Stimulated activated CD8-positive, alpha-beta memory T cell treated with anti-CD3 and anti-CD28 coated beads, Interleukin-15, amount 100 ng/mL, for 4 hours (primary cell): ENCODE results near the gene ZNF598.
"Not testable (repeated sequence)": the region's sequence is repeated elsewhere in the genome, so short reads cannot be mapped to it uniquely, and the experiment has no call there.

Experiments
- DNase-seq, 2 donors: peaks; one replicate each; pipeline ENCODE4 v3.0.0-alpha.2; 2020; ENCODE audit warnings: low read depth in 2 of 2

ZNF598 gene

DNA sequence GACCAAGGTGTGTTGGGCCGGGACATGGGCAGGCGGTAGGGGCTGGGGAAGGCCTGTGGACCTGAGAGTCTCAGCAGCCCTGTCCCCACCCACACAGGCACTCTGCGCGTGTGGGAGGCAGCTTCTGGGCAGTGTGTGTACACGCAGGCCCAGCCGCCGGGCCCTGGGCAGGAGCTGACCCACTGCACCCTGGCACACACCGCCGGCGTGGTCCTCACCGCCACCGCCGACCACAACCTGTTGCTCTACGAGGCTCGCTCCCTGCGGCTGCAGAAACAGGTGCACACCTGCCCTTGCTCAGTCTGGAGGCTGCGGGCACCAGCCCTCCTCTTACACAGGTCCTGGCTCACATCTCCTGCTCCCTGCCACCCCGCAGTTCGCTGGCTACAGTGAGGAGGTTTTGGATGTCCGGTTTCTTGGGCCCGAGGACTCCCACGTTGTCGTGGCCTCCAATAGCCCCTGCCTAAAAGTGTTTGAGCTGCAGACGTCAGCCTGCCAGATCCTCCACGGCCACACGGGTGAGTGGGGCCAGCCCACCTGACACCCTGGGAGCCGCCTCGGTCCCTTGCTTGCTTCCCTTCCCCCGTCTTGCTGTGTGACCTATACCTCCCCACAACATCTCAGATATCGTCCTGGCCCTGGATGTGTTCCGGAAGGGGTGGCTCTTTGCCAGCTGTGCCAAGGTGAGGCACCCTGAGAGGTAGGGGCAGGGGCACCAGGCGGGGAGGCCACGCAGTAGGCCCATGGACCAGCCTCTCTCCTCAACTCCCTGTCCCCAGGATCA is 34.0 kb downstream of the ZNF598 start:
- no peak for DNase-seq

DNA sequence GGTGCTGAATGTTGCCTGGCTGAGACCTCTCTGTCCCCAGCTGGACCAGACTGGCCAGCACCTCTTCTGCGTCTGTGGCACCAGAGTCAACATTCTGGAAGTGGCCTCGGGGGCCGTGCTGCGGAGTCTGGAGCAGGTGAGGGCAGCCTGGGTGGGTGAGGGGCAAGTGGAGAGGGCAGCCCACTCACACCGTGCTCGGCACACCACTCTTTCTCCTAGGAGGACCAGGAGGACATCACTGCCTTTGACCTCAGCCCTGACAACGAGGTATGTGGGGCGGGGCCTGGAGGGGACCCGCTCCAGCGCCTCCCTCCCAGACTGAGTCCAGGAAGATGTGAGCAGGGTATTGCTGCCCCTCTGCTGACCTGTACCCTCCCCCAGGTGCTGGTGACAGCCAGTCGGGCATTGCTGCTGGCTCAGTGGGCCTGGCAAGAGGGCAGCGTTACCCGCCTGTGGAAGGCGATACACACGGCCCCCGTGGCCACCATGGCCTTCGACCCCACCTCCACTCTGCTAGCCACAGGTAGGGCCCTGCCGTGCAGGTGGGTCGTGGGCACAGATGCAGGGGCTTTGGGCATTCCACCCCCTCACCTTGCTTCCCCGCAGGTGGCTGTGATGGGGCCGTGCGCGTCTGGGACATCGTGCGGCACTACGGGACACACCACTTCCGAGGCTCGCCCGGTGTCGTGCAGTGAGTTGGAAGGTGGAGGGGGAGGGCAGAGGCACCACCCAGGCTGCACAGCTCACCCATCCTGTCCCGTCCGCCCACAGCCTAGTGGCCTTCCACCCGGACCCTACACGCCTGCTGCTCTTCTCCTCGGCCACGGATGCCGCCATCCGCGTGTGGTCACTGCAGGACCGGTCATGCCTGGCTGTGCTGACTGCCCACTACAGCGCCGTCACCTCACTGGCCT is 35.2 kb downstream of the ZNF598 start:
- no peak for DNase-seq

DNA sequence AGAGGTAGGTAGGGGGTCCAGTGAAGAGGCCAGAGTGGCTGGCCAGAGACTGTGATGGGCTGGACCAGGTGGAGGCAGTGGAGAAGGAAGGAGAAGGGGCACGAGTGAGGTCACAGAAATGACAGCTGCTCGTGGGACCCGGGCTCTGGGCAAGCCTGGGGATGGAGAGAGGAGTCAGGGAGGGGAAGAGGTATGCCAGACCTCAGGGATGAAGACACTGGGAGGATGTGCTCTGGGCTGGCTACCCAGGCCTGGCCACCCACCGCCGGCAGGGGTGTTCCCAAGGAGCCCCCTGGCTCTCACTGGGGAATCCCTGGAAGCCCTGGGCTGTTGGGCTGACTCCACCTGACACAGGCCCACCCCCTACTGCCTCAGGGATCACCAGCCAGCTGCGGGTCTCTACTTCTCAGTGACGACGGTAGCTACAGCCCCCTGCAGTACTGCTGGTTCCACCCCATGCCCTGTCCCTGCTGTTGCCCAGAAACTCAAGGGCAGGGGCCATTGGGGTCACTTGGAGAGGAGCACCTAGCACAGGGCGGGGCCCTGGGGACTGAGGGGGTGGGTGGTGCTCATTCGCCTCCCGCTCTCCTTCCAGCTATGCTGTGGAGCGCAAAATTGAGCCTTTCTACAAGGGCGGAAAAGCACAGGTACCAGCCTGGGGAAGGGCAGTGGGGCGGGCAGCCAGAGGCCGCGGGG is 36.0 kb downstream of the ZNF598 start:
- no peak for DNase-seq

DNA sequence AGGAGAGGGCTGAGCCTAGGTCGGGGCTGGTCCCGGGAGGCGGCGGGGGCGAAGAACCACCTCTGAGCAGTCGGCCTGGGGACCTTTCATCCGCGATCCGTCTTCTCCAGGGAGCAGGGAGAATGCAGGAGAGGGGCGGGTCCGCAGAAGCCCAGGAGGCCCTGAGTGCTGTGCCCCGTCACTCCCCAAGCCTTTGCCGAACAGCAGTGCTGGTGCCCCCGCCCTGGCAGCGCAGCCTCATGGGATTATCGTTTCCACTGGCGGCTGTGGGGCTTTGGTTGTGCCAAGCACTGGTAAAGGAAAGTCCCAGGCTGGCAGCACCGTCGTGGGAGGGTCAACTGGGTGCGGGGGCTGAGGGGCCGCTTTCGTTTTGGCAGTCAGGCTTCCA is 37.1 kb downstream of the ZNF598 start:
- no peak for DNase-seq

DNA sequence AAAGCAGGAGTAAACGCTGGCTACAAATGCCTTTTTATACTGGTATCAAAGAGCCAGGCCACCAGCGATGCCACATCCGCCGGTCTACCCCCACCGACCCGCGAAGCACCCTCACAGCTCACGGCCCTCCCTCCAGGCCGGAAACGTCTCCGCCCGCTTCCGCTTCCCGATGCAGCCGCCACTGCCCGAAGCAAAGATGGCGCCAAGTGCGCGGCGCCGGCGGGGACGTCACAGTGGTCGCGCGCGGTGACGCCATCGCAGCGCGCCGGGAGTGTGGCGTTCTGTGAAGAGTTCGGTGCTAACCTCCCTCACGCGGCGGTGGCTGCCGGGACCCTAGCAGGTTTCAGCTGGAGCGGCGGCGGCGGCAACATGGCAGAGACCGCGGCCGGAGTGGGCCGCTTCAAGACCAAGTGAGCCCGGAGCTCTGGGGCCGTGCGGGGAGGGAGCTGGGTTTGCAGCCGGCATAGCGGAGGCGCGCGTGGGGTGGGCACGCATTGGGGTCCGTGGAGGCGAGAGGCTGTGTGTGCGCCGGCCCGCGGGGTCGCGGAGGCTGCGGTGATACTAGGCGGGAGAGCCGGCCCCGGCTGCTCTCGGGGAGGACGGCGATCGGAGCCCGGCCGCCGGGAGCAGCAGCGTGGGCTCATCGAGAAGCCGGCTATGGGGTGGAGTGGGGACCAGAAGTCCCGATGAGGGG is 37.7 kb downstream of the ZNF598 start, which contains the start of gene TBL3:
Gene TBL3 (plus strand): TSS at position 258 of the 694 bp plus-strand sequence. CDS start 112 bp downstream, at position 370.
- peak; percentile 91 to 96 for DNase-seq

DNA sequence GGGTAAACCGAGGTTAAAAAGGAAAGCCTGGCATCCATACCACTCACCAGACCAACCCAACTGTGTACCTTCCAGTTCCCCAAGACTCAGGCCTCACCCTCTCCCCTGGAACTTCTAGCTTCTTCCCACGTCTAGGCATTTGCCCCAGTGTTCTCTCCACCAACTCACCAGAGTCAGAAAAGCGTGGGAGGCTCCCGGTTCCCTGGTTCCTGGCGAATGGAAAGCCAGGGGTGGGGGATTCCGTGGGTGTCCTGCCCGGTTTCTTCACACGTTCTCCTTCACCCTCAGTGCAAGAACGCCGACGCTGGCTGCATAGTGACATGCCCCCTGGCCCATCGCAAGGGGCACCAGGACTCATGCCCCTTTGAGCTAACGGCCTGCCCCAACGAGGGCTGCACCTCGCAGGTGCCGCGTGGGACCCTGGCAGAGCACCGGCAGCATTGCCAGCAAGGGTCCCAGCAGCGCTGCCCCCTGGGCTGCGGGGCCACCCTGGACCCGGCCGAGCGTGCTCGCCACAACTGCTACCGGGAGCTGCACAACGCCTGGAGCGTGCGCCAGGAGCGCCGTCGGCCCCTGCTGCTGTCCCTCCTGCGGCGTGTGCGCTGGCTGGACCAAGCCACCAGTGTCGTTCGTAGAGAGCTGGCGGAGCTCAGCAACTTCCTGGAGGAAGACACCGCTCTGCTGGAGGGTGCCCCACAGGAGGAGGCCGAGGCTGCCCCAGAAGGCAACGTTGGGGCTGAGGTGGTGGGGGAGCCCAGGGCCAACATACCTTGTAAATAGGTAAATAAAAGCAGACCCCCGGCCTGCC is 41.3 kb downstream of the ZNF598 start:
- no peak for DNase-seq

DNA sequence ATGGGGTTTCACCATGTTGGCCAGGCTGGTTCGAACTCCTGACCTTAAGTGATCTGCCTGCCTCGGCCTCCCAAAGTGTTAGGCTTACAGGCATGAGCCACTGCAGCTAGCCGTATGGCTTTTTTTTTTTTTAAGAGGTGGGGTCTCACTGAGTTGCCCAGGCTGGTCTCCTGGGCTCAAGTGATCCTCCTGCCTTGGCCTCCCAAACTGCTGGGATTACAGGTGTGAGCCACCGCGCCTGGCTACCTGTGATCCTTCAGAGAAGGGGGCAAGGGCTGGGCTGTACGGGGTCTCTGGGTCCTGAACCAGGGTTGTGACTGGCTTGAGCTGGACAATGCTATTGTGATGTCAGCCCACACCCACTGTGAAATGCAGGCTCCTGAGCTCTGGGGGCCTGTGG is 43.2 kb downstream of the ZNF598 start, which contains the start of gene RNF151:
Gene RNF151 (plus strand): TSS at position 397 of the 400 bp plus-strand sequence. CDS start 26 bp downstream, outside the sequence.
- no peak for DNase-seq

DNA sequence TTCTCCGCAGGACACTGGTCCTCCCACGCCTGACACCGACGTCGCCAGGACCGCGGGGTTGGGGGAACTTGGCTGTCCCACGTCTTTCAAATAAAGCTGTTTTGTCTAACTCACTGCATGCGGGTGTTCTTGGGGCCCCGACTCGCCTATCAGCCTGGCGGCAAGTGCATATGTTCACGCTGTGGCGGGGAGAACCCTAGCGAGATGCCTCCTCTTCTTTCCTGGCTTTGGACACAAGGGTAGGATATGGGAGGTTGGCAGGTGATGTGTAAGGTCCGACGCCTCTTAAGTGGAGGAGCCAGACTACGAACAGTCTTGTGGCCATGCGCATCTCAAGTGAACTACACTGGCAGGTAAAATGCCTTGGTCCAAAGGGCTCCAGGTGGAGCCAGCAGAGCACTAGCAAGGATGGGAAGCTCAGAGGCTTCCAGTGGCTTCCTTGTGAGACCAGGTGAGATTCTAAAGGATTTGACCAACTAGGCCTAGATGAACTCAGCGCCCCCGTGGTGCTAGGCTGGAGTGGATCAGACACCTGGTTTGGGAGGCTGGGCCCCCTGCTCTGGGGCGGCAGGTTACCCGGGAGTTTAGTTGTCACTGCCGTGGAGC is 44.1 kb downstream of the ZNF598 start:
- no peak for DNase-seq

DNA sequence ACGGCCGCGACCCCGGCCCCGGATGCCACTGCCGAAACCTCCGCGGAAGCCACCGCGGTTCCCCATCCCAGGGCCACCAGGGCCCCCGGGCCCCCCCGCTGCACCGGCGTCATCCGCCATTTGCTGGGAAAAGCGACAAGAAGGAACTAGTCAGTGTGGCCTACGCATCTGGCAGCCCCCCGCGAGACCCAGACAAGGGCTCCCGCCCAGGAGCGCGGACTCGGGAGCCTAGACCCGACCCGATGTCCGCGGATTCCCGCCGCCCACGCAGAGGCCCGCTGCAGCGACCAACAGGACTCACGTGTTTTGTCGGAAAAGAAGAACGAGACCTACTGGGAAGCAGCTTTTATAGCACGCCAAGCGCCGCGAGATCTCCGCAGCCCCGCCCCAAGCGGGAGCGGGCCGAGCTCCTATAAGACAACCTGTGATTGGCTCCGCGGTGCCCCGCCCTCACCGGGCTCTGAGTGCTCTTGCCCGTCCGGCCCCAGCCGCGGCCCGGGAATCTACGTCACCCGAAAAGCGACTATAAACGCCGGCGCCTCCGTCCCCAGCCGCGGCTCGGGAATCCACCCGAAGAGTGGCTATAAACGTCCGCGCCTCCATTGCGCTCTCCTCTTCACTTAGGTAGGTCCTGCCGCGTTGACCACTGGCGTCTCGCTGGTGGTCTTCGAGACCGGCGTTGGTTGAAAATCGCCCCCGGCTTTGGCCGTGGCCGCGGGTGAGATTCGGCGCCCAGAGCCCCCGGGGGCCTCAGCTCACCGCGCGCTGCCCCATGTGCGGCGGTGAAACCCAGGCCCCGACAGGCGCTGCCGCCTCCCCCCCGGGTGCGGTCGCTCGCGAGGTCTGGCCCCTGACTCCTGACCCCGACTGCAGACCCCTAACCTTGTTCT is 44.9 kb downstream of the ZNF598 start, which contains the start of gene RPS2:
Gene RPS2 (minus strand): TSS at position 321 of the 890 bp plus-strand sequence. CDS start 201 bp downstream, at position 120.
- peak; percentile 93 to 94 for DNase-seq

DNA sequence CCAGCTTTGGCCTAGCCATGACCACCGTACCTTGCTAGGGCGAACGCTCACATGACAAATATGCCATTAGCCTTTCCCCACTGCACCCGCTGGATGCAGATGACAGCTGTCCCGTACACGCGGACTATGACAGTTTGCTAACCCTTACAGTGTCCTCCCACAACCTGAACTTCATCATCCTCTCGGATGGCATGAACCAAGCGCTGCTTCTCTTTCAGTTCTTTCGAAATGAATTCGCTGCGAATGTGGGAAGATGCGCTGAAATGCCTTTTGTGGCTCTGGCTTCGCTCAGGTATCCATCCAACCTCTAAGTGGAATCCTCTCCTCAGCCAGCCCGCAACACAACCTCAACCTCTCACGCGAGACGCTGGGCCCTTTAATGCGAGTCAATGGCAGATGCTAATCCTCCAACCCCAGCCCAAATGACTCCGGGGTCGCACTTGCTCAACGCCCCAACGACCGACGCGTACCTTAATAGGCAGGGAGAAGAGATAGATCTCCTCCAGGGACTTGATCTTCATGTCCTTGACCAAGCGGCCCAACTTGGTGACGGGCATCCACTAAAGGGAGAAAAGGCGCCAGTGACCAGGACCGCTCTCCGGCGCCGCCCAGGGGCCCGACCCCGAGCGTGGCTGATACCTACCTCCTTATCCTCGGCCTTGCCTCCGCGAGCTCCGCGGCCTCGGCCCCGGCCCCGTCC is 45.7 kb downstream of the ZNF598 start:
- no peak for DNase-seq

DNA sequence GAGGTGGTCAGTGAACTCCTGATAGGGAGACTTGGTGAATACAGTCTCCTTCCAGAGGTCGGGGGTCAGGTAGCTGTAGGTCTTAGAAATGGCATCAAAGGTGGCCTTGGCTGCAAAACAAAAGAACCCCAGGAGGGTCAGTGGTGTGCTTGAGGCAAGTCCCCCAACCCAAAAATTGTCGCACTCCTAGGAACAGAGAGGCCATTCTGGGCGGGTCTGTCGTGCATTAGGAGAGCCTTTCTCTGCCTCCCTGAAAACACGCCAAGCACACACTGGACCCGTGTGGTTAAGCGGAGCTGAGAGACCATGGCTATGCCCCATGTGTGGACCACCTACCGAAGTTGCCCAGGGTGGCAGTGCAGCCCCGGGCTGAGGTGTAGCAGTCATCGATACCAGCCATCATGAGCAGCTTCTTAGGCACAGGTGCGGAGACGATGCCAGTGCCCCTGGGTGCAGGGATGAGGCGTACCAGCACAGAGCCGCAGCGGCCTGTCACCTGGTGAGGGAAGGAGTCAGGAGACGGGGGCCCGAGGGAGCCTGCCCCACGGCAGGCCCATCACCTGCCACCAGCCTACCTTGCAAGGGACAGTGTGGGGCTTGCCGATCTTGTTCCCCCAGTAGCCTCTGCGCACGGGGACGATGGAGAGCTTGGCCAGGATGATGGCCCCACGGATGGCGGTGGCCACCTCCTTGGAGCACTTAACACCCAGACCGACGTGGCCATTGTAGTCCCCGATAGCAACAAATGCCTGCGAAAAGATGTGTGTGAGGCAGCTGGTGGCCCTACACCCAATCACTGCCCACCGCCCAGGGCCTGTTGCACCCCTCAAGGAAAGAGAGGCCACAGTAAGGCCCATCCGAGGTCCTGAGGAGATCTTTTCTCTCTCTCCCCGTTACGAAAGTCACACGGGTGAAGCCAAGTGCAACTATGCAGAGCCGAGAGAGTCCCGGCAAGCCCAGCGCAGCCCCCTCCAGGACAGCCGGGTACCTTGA is 47.2 kb downstream of the ZNF598 start:
- DNase-seq, result not testable (repeated sequence)

DNA sequence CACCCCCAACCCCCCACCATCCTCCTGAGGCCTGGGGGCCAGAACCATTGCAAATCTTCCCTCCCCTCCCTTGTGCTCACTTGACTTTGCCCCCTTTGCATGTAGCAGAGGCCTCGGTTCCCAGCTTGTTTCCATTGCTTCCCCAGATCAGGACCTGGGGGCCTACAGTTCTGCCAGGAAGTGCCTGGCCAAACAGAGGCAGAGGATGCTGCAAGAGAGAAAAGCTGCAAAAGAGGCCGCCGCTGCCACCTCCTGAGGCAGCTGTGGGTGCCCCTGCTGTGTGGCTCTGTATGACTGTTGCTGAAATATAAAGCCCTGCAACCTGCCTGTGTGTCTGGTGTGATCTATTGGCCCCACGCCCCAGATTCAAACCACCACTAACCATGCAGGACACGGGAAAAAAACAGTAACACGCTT is 48.0 kb downstream of the ZNF598 start:
- DNase-seq, result no peak

DNA sequence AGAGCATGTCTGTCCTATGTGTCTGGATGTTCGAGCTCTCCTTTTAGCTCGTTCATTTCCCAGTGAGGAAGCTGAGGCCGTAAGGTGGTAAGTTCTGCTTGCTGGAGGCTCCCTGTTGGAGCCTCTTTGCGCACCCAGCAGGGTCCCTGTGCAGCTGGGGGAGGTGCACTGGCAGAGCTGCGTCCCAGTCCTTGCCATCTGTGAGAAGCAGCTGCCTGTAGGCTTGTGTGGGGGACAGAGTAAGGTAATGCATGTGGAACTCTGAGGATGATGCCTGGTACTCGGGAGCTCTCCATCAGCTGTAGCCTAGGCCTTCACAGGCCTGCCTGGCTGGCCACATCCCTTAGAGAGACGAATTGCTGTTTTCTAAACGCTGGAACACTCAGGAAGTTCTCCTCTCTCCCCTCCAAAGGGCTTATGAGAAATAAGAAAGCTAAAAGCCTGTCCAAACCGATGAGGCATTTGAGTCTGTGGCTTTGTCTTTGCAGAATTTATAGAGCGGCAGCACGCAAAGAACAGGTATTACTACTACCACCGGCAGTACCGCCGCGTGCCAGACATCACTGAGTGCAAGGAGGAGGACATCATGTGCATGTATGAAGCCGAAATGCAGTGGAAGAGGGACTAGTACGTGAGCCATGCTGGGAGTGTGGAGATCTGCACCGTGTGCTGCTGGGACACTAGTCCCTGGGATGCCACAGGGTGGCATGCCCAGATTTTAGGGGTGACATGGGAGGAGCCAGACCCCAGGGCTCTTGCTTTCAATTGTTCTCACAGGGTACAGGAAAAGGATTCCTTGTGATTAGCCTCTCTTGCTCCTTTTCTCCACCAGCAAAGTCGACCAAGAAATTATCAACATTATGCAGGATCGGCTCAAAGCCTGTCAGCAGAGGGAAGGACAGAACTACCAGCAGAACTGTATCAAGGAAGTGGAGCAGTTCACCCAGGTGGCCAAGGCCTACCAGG is 48.7 kb downstream of the ZNF598 start:
- no peak for DNase-seq

DNA sequence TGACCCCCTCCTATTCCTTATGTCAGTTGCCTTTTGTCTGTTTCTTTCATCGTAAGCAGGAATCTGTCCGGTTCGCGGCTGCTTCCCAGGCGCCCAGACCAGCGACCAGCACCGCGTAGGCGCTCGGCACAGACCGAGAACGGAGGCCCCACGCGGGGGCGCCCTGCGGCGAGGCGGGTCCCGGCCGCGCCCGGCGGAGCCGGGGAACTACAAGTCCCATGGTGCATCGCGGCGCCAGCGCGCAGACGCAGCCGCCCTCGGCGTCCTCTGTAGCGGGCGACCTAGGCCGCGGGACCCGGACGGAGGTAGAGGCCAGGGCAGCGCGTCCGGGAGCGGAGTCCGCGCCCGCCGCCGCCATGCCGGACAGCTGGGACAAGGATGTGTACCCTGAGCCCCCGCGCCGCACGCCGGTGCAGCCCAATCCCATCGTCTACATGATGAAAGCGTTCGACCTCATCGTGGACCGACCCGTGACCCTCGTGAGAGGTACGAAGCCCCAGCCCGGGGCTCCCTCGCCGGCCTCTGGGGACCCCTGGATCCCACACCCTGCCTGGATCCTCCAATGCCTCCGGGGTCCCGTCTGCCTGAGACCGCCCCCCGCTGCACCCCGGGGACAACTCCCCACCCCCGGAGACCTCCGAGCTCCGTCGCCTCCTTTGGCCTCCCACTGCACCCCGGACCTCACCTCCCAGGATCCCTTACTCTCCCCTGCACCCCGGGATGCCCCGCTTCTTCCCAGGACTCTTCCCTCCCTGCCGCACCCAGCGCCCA is 50.2 kb downstream of the ZNF598 start, which contains the start of gene NDUFB10:
Gene NDUFB10 (plus strand): TSS at position 270 of the 771 bp plus-strand sequence. CDS start 87 bp downstream, at position 357.
- DNase-seq, result peak; percentile 76 to 79
